ENCODE data around the gene CCL26.
"Not testable (repeated sequence)": the region's sequence is repeated elsewhere in the genome, so short reads cannot be mapped to it uniquely, and the experiment has no call there.

CCL26 gene

GRCh38 chr7:75727351-75727750, 44.7 kb downstream of the CCL26 start:
- H3K9me3 ChIP-seq (ENCODE audit: control insufficient read depth, insufficient read depth, low read depth, low read length); H3K36me3 ChIP-seq (ENCODE audit: control insufficient read depth, insufficient read depth, low read length); H3K4me3 ChIP-seq (ENCODE audit: low read depth, low read length); H3K27me3 ChIP-seq (ENCODE audit: control insufficient read depth, insufficient read depth, low read length); H3K27ac ChIP-seq (ENCODE audit: low read depth, low read length); H3K9ac ChIP-seq (ENCODE audit: low read length): not testable (repeated sequence)
- H3K4me1 ChIP-seq (ENCODE audit: control insufficient read depth, insufficient read depth, low read length): peaks cover 15% of the 10 kb centered on the region

- Histone ChIP-seq H3K9me3 (ENCODE audit: control insufficient read depth, insufficient read depth, low read depth, low read length) (no peaks in the 10 kb centered on the region), H3K27me3 (ENCODE audit: control insufficient read depth, insufficient read depth, low read length) (no peaks in the 10 kb centered on the region), H3K27ac (ENCODE audit: low read depth, low read length) (no peak overlapping the region), H3K4me1 (ENCODE audit: control insufficient read depth, insufficient read depth, low read length) (peaks cover 15% of the 10 kb centered on the region), H3K36me3 (ENCODE audit: control insufficient read depth, insufficient read depth, low read length) (no peaks in the 10 kb centered on the region), H3K9ac (ENCODE audit: low read length) (no peak overlapping the region), H3K4me3 (ENCODE audit: low read depth, low read length) (no peak overlapping the region)
Measured at GRCh38 chr7:75725306-75725705, 46.7 kb downstream of the CCL26 start.

GRCh38 chr7:75723444-75723843, 48.6 kb downstream of the CCL26 start:
- H3K9me3 ChIP-seq (ENCODE audit: control insufficient read depth, insufficient read depth, low read depth, low read length): no peaks in the 10 kb centered on the region
- H3K36me3 ChIP-seq (ENCODE audit: control insufficient read depth, insufficient read depth, low read length): no peaks in the 10 kb centered on the region
- H3K27me3 ChIP-seq (ENCODE audit: control insufficient read depth, insufficient read depth, low read length): no peaks in the 10 kb centered on the region
- no peak overlapping the region for H3K4me3 ChIP-seq (ENCODE audit: low read depth, low read length)
- H3K4me1 ChIP-seq (ENCODE audit: control insufficient read depth, insufficient read depth, low read length): peaks cover 8% of the 10 kb centered on the region
- no peak overlapping the region for H3K9ac ChIP-seq (ENCODE audit: low read length)
- no peak overlapping the region for H3K27ac ChIP-seq (ENCODE audit: low read depth, low read length)

DNA sequence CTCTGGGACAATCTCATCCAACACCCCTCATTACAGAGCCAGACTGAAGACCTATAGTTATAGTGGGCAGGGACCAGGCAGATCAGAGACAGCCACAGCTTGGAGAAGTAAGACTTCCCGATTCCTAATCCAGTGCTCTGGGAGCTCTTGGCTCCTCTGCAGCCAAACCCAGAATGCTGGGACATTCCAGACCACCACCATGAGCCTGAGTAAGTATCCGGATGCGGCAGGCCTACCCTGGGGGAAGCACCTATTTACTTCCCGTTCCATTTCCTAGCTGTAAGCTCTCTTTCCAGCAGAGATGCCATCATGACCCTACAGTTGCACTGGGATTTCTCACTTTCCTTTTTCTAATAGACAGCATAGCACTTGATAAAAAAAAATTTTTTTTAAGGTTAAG, 49.6 kb downstream of the CCL26 start:
- Histone ChIP-seq H3K4me1 (ENCODE audit: control insufficient read depth, insufficient read depth, low read length) (no peaks in the 10 kb centered on the region), H3K9me3 (ENCODE audit: control insufficient read depth, insufficient read depth, low read depth, low read length) (no peaks in the 10 kb centered on the region), H3K36me3 (ENCODE audit: control insufficient read depth, insufficient read depth, low read length) (no peaks in the 10 kb centered on the region), H3K4me3 (ENCODE audit: low read depth, low read length) (no peak overlapping the region), H3K9ac (ENCODE audit: low read length) (no peak overlapping the region), H3K27ac (ENCODE audit: low read depth, low read length) (no peak overlapping the region), H3K27me3 (ENCODE audit: control insufficient read depth, insufficient read depth, low read length) (no peaks in the 10 kb centered on the region)

- H3K4me1 ChIP-seq (ENCODE audit: control insufficient read depth, insufficient read depth, low read length); H3K9me3 ChIP-seq (ENCODE audit: control insufficient read depth, insufficient read depth, low read depth, low read length); H3K4me3 ChIP-seq (ENCODE audit: low read depth, low read length); H3K9ac ChIP-seq (ENCODE audit: low read length); H3K36me3 ChIP-seq (ENCODE audit: control insufficient read depth, insufficient read depth, low read length); H3K27ac ChIP-seq (ENCODE audit: low read depth, low read length); H3K27me3 ChIP-seq (ENCODE audit: control insufficient read depth, insufficient read depth, low read length): not testable (repeated sequence)
Measured at GRCh38 chr7:75721922-75722321, 50.1 kb downstream of the CCL26 start.

GRCh38 chr7:75721426-75721825, 50.6 kb downstream of the CCL26 start:
- no peaks in the 10 kb centered on the region for H3K4me1 ChIP-seq (ENCODE audit: control insufficient read depth, insufficient read depth, low read length)

GRCh38 chr7:75719626-75720025, 52.4 kb downstream of the CCL26 start:
- no peak overlapping the region for H3K4me3 ChIP-seq (ENCODE audit: low read depth, low read length)
- no peaks in the 10 kb centered on the region for H3K4me1 ChIP-seq (ENCODE audit: control insufficient read depth, insufficient read depth, low read length)
- no peaks in the 10 kb centered on the region for H3K36me3 ChIP-seq (ENCODE audit: control insufficient read depth, insufficient read depth, low read length)
- H3K9me3 ChIP-seq (ENCODE audit: control insufficient read depth, insufficient read depth, low read depth, low read length): no peaks in the 10 kb centered on the region
- H3K27me3 ChIP-seq (ENCODE audit: control insufficient read depth, insufficient read depth, low read length): no peaks in the 10 kb centered on the region
- no peak overlapping the region for H3K9ac ChIP-seq (ENCODE audit: low read length)
- no peak overlapping the region for H3K27ac ChIP-seq (ENCODE audit: low read depth, low read length)

More at GRCh38 chr7:75721426-75721825, 50.6 kb downstream of the CCL26 start:
- no peak overlapping the region for H3K4me3 ChIP-seq (ENCODE audit: low read depth, low read length)
- no peaks in the 10 kb centered on the region for H3K36me3 ChIP-seq (ENCODE audit: control insufficient read depth, insufficient read depth, low read length)
- no peak overlapping the region for H3K9ac ChIP-seq (ENCODE audit: low read length)
- H3K27ac ChIP-seq (ENCODE audit: low read depth, low read length): no peak overlapping the region
- no peaks in the 10 kb centered on the region for H3K27me3 ChIP-seq (ENCODE audit: control insufficient read depth, insufficient read depth, low read length)
- H3K9me3 ChIP-seq (ENCODE audit: control insufficient read depth, insufficient read depth, low read depth, low read length): no peaks in the 10 kb centered on the region
